HPDE6-E6E7 (cell line): ENCODE results near the gene LIPK.
A peak's percentile ranks its signal among the peaks of the same experiment; 100 is the strongest.

ENCODE experiments used
- DNase-seq: peaks from one replicate; pipeline ENCODE4 v3.0.0; 2011; ENCODE audit warnings: missing footprints; ENCODE audit errors: extremely low spot score

The LIPK gene

GRCh38 chr10:88783724-88784123, 77.7 kb downstream of the LIPK start:
- no peak for DNase-seq

- DNase-seq = no peak
Measured at GRCh38 chr10:88786032-88786770, 80.2 kb downstream of the LIPK start.

GRCh38 chr10:88787463-88787862, 81.4 kb downstream of the LIPK start:
- no peak for DNase-seq

GRCh38 chr10:88788924-88789323, 82.9 kb downstream of the LIPK start:
- no peak for DNase-seq

GRCh38 chr10:88791924-88792323, 85.9 kb downstream of the LIPK start:
- DNase-seq = peak; percentile 27

- peak; percentile 28 for DNase-seq
Measured at GRCh38 chr10:88792661-88793060, 86.6 kb downstream of the LIPK start.

- DNase-seq = no peak
Measured at GRCh38 chr10:88793712-88794299, 87.8 kb downstream of the LIPK start.

- no peak for DNase-seq
Measured at GRCh38 chr10:88794731-88795130, 88.7 kb downstream of the LIPK start.

- DNase-seq = no peak
Measured at GRCh38 chr10:88800152-88801125, 94.4 kb downstream of the LIPK start.
